IMR-90 (cell line): ENCODE measurements around the gene B9D1.

ENCODE experiments used
- CEBPB ChIP-seq: IDR thresholded peaks from 2 replicates; pipeline ENCODE4 v1.6.1; 2012; ENCODE audit warnings: low read depth, low read length, improper control_type of control experiment
- CTCF ChIP-seq: conservative IDR thresholded peaks from 2 replicates; pipeline ENCODE4 v1.5.1; 2012; ENCODE audit warnings: mild to moderate bottlenecking, low read depth, low read length, improper control_type of control experiment
- ELK1 ChIP-seq: fragments of 150-350 bp; IDR thresholded peaks from 2 replicates; pipeline ENCODE4 v1.6.1; 2016; ENCODE audit warnings: low read depth, mild to moderate bottlenecking, low read length, moderate library complexity, borderline replicate concordance
- FOS ChIP-seq: fragments of 150-350 bp; IDR thresholded peaks from 2 replicates; pipeline ENCODE4 v1.6.1; 2016; ENCODE audit warnings: low read depth, low read length
- MAFK ChIP-seq: IDR thresholded peaks from 2 replicates; pipeline ENCODE4 v1.6.1; 2012; ENCODE audit warnings: low read depth, low read length, improper control_type of control experiment
- NFE2L2 ChIP-seq: fragments of 150-350 bp; IDR thresholded peaks from 2 replicates; pipeline ENCODE4 v1.6.1; 2016; ENCODE audit warnings: low read depth, mild to moderate bottlenecking, low read length
- POLR2A ChIP-seq: IDR thresholded peaks from 2 replicates; pipeline ENCODE4 v1.6.1; 2012; ENCODE audit warnings: mild to moderate bottlenecking, low read depth, low read length
- RAD21 ChIP-seq: IDR thresholded peaks from 2 replicates; pipeline ENCODE4 v1.6.1; 2012; ENCODE audit warnings: low read length, improper control_type of control experiment
- RCOR1 ChIP-seq: IDR thresholded peaks from 2 replicates; pipeline ENCODE4 v1.6.1; 2012; ENCODE audit warnings: mild to moderate bottlenecking, low read length, improper control_type of control experiment; ENCODE audit not compliant: insufficient replicate concordance
- RFX5 ChIP-seq: IDR thresholded peaks from 2 replicates; pipeline ENCODE4 v1.8.0; 2012; ENCODE audit warnings: low read depth, mild to moderate bottlenecking, low read length, moderate library complexity
- SMC3 ChIP-seq: fragments of 150-350 bp; IDR thresholded peaks from 2 replicates; pipeline ENCODE4 v1.6.1; 2016; ENCODE audit warnings: low read depth, mild to moderate bottlenecking, antibody characterized with exemption, low read length, moderate library complexity

GRCh38 chr17:19407601-19408345, 45.2 kb upstream of the B9D1 start:
- TF ChIP-seq RFX5: no peak
- no peak for TF ChIP-seq CTCF
- TF ChIP-seq FOS: no peak
- no peak for TF ChIP-seq CEBPB
- TF ChIP-seq RAD21: no peak
- TF ChIP-seq ELK1: no peak
- TF ChIP-seq POLR2A: no peak
- no peak for TF ChIP-seq SMC3
- no peak for TF ChIP-seq MAFK
- no peak for TF ChIP-seq NFE2L2
- no peak for TF ChIP-seq RCOR1
